Mucosa of descending colon (tissue), 3 donors: ENCODE measurements around the gene GSTM2. TPM values are rescaled to one million over a fixed set of nuclear protein-coding genes. Genes with fewer than 3 reads are reported as not detected.

Experiments used
- ATAC-seq: fragments of 200-7000 bp; cut with Tn5 transposase; one replicate; pipeline ENCODE4 v1.9.1; 2020; ENCODE audit warnings: mild to moderate bottlenecking, moderate library complexity
- DNase-seq, 3 donors: peaks; one replicate each; pipeline ENCODE4 v3.0.0-alpha.2; 2020
- H3K36me3 ChIP-seq: fragments of 200-600 bp; one replicate; pipeline ENCODE4 v1.8.0; 2021; ENCODE audit warnings: low read depth, mild to moderate bottlenecking
- H3K4me1 ChIP-seq: fragments of 200-600 bp; one replicate; pipeline ENCODE4 v1.8.0; 2021; ENCODE audit warnings: low read depth, mild to moderate bottlenecking
- H3K4me3 ChIP-seq: fragments of 200-600 bp; one replicate; pipeline ENCODE4 v1.8.0; 2021; ENCODE audit warnings: mild to moderate bottlenecking
- H3K9me3 ChIP-seq: fragments of 200-600 bp; one replicate; pipeline ENCODE4 v1.8.0; 2021; ENCODE audit warnings: mild to moderate bottlenecking
- intact Hi-C, 2 donors: fragments of 100-400 bp; cut with DNase I in 1 of 2; cut with micrococcal nuclease in 1 of 2; formaldehyde crosslinking; loops; one replicate each; pipeline versions ENCODE4 v1.11.0 to v1.11.1; 2022; cut with DNase I, micrococcal nuclease
- total RNA-seq, 3 donors: library from RNA; stranded (reverse); fragmentation: NEBNext Ultra II Directional in 2 of 3; extraction: Animal tissue kit (Norgen Biotek cat#: 25700) in 2 of 3; gene quantifications; one replicate each; pipeline versions ENCODE4 v1.2.1 to v1.2.4, GENCODE V29; 2021 to 2023
- TF ChIP-seq, protein P1 (sequence below): fragments of 200-600 bp; IDR thresholded peaks from one replicate; pipeline ENCODE4 v1.8.0; 2022; ENCODE audit warnings: antibody characterized with exemption, mild to moderate bottlenecking
- donor health status: DM: no; HTN: no; CAD: no; lungs with moderate emphysema.
- donor health status: DM: no; HTN: no; CAD: no.
- donor health status: DM: no; HTN: yes; CAD: no.

The GSTM2 gene
- total RNA-seq, 3 donors from 2014 or later: 23.8 to 87.7 (median 41.0) TPM

DNA sequence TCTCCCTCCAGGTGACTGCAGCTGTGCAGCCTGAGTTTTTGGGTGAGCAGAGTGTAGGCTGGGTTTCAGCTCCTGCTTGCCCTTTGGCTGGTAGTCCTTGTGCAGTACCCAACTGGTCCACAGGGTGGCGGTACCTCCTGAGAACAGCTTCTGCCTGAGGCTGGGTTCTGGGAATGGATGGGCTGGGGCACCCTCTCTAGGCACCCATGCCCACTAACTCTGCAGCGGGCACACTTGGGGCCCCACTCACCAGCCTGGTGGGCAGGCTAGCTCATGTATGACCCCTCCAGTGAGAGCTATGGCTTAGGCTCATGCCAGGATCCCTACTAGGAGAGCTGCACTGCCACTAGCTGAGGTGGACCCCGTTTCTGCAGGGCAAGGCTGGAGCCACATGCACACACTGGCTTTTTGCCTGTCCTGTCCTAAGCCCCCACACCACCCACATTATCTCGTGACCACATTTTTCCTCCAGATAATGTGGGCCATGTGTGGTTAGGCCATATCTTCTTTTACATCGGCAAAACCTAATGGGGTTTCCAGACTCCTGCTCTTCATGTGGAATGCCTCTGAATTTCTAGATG, 27.5 kb upstream of the GSTM2 start:
- TF ChIP-seq, protein P1, sequence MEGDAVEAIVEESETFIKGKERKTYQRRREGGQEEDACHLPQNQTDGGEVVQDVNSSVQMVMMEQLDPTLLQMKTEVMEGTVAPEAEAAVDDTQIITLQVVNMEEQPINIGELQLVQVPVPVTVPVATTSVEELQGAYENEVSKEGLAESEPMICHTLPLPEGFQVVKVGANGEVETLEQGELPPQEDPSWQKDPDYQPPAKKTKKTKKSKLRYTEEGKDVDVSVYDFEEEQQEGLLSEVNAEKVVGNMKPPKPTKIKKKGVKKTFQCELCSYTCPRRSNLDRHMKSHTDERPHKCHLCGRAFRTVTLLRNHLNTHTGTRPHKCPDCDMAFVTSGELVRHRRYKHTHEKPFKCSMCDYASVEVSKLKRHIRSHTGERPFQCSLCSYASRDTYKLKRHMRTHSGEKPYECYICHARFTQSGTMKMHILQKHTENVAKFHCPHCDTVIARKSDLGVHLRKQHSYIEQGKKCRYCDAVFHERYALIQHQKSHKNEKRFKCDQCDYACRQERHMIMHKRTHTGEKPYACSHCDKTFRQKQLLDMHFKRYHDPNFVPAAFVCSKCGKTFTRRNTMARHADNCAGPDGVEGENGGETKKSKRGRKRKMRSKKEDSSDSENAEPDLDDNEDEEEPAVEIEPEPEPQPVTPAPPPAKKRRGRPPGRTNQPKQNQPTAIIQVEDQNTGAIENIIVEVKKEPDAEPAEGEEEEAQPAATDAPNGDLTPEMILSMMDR: peak; percentile 97
- intact Hi-C loops: loop anchor here (5.0 to 10.0 kb wide), 3 partner anchors 93 to 344 kb away; partner anchors contain the start of genes AHCYL1 (in 1 of the 2) and GNAI3 (in 1 of the 2)
- no peaks in the 10 kb centered on the region for H3K36me3 ChIP-seq
- peak; percentile 79 to 98 (median 93) for DNase-seq
- no peaks in the 10 kb centered on the region for H3K9me3 ChIP-seq
- H3K4me3 ChIP-seq: no peak overlapping the region
- H3K4me1 ChIP-seq: peaks cover 13% of the 10 kb centered on the region
- ATAC-seq: peak; percentile 89

DNA sequence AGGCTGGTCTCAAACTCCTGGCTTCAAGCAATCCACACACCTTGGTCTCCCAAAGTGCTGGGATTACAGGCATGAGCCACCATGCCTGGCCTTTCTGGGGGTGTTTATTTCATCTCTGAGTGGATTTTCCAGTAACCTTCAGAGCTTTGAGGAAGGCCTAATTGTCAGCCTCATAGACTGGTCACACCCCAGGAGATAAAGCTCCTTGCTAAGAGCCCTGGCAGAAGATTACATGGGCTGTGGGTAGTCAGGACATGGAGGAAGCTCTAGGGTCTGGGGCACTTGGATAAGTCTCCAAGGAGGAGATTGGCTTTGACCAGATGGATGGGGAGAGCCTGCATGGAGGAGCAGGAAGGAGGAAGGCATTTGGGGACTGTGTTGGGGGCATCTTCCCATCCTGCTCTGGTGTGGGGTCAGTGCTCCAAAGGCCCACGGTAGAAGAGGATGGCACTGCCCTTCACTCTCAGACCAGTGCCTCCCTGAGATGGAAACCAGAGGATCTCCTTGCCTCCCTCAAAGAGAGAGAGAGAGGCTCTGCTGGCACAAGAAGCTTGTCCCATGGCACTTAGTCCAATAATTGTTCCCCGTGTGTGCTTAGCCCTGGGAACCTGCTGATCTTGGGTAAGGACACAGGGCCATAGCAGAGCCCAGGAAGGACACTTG, 26.6 kb upstream of the GSTM2 start:
- DNase-seq (no peak), ATAC-seq (no peak)
- no peak overlapping the region for H3K4me3 ChIP-seq
- intact Hi-C loops: loop anchor here (5.0 to 10.0 kb wide), 3 partner anchors 94 to 344 kb away; partner anchors contain the start of genes AHCYL1 (in 1 of the 2) and GNAI3 (in 1 of the 2)
- no peaks in the 10 kb centered on the region for H3K9me3 ChIP-seq
- TF ChIP-seq, protein P1: no peak
- peaks cover 7% of the 10 kb centered on the region for H3K4me1 ChIP-seq
- no peaks in the 10 kb centered on the region for H3K36me3 ChIP-seq

DNA sequence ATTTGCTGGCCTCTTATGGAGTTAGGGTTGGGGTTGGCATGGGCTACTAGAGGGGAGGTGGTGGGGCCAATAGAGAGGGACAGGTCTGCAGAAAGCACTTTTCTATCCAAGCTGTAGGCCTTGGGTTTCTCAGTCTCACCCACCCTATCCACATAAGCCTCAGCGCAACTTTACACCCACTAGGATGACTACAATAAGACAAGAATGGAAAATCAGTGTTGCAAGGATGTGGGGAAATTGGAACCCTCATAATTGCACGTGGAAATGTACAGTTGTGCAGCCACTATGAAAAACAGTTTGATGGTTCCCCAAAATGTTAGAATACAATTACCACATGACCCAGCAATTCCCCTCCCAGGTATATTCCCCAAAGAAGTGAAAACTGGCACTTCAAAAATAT, 26.0 kb upstream of the GSTM2 start:
- TF ChIP-seq, protein P1: no peak
- intact Hi-C loops: loop anchor here (5.0 to 10.0 kb wide), 3 partner anchors 95 to 343 kb away; partner anchors contain the start of genes AHCYL1 (in 1 of the 2) and GNAI3 (in 1 of the 2)
- H3K4me3 ChIP-seq: no peak overlapping the region
- H3K36me3 ChIP-seq: no peaks in the 10 kb centered on the region
- DNase-seq: no peak
- H3K9me3 ChIP-seq: no peaks in the 10 kb centered on the region
- peaks cover 7% of the 10 kb centered on the region for H3K4me1 ChIP-seq
- ATAC-seq: no peak

DNA sequence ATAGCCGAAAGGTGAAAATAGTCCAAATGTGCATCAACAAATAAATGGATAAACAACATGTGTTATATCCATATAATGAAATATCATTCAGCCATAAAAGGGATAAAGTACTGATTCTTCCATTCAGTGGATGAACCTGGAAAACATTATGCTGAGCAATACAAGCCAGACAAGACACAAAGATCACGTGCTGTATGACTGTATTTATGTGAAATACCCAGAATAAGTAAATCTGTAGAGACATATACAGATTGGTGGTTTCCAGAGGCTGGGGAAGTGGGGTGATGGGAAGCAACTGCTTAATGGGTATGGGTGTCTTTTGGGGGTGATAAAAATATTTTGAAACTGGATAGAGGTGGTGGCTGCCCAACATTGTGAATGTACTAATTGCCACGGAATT, 25.2 kb upstream of the GSTM2 start:
- Histone ChIP-seq H3K9me3 (no peaks in the 10 kb centered on the region), H3K4me3 (no peak overlapping the region), H3K36me3 (no peaks in the 10 kb centered on the region), H3K4me1 (peaks cover 7% of the 10 kb centered on the region)
- TF ChIP-seq, protein P1: no peak
- intact Hi-C loops: loop anchor here (5.0 to 10.0 kb wide), 3 partner anchors 95 to 342 kb away; partner anchors contain the start of genes AHCYL1 (in 1 of the 2) and GNAI3 (in 1 of the 2)
- no peak for ATAC-seq
- DNase-seq: no peak

DNA sequence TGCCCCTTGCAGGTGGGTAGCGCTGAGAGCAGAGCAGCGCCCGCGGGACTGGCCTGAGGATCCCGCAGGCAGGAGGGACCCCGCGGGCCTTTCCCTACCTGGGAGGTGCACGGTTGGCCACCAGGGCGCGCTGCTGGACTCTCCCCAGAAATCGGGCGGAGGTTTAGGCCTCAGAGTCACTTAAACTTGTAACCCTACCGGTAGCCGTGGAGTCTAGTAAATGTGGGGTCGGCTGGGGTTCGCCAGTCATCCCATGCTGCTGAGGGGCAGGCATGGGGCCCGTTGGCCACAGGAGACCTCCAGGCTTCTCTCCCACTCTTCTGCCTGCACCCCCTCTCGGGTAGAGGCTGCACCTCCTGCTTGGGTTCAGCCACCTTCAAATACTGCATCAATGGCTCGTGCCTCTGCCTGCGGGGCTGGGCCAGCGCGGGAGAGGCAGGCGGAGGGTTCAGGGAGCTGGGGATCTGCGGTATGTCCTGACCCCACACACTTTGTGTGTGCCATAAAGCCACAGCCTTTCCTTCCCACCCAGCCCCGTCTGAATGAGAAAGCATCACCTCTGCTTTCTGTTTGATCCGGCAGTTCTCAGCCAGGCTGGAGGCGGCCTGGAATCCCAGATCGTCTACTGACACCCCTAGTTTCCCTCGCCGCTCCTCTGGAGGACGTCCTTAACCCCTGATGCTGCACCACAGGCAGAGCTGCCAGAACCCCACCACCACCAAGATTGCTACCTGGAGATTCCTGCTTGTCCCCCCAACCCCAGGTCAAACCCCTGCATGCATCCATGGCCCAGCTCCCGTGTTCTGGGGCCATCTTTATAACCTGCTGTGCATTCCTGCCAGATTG, 24.2 kb upstream of the GSTM2 start:
- H3K9me3 ChIP-seq: no peaks in the 10 kb centered on the region
- H3K4me1 ChIP-seq: peaks cover 7% of the 10 kb centered on the region
- DNase-seq (peak; percentile 87 to 94 (median 93)), ATAC-seq (peak; percentile 94)
- no peaks in the 10 kb centered on the region for H3K36me3 ChIP-seq
- H3K4me3 ChIP-seq: no peak overlapping the region
- TF ChIP-seq, protein P1: peak; percentile 85
- intact Hi-C loops: loop anchor here (5.0 to 10.0 kb wide), 3 partner anchors 96 to 341 kb away; partner anchors contain the start of genes AHCYL1 (in 1 of the 2) and GNAI3 (in 1 of the 2)
